Measurements from ENCODE around the gene MED13. TPM values are rescaled to one million over a fixed set of nuclear protein-coding genes. Genes with fewer than 3 reads are reported as not detected.

The MED13 gene
- total RNA-seq, 1 experiment from 2014 or later, result 77.6 TPM

DNA sequence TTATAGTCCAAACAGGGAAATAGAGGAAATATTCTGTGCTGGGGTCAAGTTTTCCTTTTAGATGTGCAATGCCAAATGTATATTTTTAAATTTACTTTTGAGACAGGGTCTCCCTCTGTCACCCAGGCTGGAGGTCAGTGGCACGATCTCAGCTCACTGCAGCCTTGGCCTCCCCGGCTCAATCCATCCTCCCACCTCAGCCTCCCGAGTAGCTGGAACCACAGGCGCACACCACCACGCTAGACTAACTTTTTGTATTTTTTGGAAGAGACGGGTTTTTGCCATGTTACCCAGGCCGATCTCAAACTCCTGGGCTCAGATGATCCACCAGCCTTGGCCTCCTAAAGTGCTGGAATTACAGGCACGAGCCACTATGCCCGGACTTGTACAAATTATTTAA, 25.8 kb upstream of the MED13 start:
- Mint-ChIP-seq H3K27me3 (ENCODE audit: insufficient read depth, unreplicated experiment) (no peaks in the 10 kb centered on the region), H3K9me3 (ENCODE audit: unreplicated experiment) (no peaks in the 10 kb centered on the region), H3K36me3 (ENCODE audit: insufficient read depth, unreplicated experiment) (no peaks in the 10 kb centered on the region), H3K4me3 (ENCODE audit: unreplicated experiment) (no peak overlapping the region), H3K27ac (ENCODE audit: unreplicated experiment) (no peak overlapping the region), H3K4me1 (ENCODE audit: low read depth, unreplicated experiment) (peaks cover 14% of the 10 kb centered on the region)
- ChIA-PET CTCF (interaction anchor here (1.1 to 1.4 kb wide), 2 partner anchors 19 to 25 kb away, joined by 4 to 8 read pairs; no protein-coding TSS in a partner anchor), POLR2A (no interaction called here)
- no peak for DNase-seq
- peaks cover 12% of the 10 kb centered on the region for H3K4me1 ChIP-seq
- H3K9me3 ChIP-seq, result no peaks in the 10 kb centered on the region
- intact Hi-C loops (cut with micrococcal nuclease; ENCODE audit: unreplicated experiment), result no loop called here
- TF ChIP-seq, protein P1, sequence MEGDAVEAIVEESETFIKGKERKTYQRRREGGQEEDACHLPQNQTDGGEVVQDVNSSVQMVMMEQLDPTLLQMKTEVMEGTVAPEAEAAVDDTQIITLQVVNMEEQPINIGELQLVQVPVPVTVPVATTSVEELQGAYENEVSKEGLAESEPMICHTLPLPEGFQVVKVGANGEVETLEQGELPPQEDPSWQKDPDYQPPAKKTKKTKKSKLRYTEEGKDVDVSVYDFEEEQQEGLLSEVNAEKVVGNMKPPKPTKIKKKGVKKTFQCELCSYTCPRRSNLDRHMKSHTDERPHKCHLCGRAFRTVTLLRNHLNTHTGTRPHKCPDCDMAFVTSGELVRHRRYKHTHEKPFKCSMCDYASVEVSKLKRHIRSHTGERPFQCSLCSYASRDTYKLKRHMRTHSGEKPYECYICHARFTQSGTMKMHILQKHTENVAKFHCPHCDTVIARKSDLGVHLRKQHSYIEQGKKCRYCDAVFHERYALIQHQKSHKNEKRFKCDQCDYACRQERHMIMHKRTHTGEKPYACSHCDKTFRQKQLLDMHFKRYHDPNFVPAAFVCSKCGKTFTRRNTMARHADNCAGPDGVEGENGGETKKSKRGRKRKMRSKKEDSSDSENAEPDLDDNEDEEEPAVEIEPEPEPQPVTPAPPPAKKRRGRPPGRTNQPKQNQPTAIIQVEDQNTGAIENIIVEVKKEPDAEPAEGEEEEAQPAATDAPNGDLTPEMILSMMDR (IDR thresholded peaks at IDR 0.05; ENCODE audit: insufficient read depth in 1 of 2, low read depth in 1 of 2, low read length in 1 of 2, severe bottlenecking in 1 of 2, unreplicated experiment in 1 of 2), result no peak
- H3K4me3 ChIP-seq (ENCODE audit: low read depth, low read length), result no peak overlapping the region
- H3K27me3 ChIP-seq (replicated peaks; ENCODE audit: control insufficient read depth, insufficient read depth, low read length), result no peaks in the 10 kb centered on the region
- no TSS peak for BruUV-seq (replicated peaks)
- no peaks in the 10 kb centered on the region for H3K36me3 ChIP-seq (ENCODE audit: control insufficient read depth, insufficient read depth, low read length)

DNA sequence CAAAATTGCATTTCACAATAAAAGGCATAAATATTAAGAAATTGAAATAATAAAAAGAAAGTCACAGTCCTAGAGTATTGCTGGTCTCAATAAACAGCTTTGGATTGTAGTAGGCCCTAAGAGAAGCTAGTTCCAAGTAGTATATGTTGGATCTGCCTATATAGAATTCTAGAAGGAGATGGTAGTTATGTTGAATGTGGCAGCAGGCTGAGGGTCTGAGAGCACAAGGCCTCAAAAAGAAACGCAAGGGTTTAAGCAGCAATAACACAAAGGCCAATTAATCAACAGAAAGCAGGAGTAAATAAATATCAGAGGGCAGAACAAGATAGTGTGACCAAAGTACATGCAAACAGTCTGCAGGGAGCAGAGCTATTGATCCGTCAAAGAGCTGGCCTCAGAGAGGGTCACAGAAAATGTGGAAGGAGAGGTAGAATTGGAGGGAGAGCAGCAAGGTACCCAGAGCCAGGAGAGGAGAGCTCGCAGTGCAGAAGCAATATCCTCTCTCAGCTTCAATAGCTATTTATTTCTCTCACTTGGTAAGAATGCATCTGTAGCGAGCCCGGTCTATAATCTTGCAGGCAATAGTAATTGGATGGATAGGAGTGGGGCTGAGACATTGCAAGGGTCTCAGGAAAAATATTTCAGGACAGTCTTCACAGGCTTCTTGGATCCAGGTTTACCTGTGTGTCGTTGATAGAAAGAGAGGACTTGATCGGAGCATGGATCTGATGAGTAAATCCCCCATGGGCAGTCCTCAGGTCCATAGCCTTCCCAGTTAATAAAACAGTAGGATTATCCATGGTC, 25.1 kb upstream of the MED13 start:
- TF ChIP-seq, protein P1 (IDR thresholded peaks at IDR 0.05; ENCODE audit: insufficient read depth in 1 of 2, low read depth in 1 of 2, low read length in 1 of 2, severe bottlenecking in 1 of 2, unreplicated experiment in 1 of 2), result no peak
- DNase-seq, result no peak
- BruUV-seq (replicated peaks), result no TSS peak
- Histone ChIP-seq H3K4me1 (peaks cover 16% of the 10 kb centered on the region), H3K9me3 (no peaks in the 10 kb centered on the region), H3K4me3 (ENCODE audit: low read depth, low read length) (no peak overlapping the region), H3K27me3 (replicated peaks; ENCODE audit: control insufficient read depth, insufficient read depth, low read length) (no peaks in the 10 kb centered on the region), H3K36me3 (ENCODE audit: control insufficient read depth, insufficient read depth, low read length) (no peaks in the 10 kb centered on the region)
- H3K9me3 Mint-ChIP-seq (ENCODE audit: unreplicated experiment), result no peaks in the 10 kb centered on the region
- no peaks in the 10 kb centered on the region for H3K36me3 Mint-ChIP-seq (ENCODE audit: insufficient read depth, unreplicated experiment)
- no peaks in the 10 kb centered on the region for H3K27me3 Mint-ChIP-seq (ENCODE audit: insufficient read depth, unreplicated experiment)
- no peak overlapping the region for H3K4me3 Mint-ChIP-seq (ENCODE audit: unreplicated experiment)
- peaks cover 17% of the 10 kb centered on the region for H3K4me1 Mint-ChIP-seq (ENCODE audit: low read depth, unreplicated experiment)
- intact Hi-C loops (cut with micrococcal nuclease; ENCODE audit: unreplicated experiment), result no loop called here
- H3K27ac Mint-ChIP-seq (ENCODE audit: unreplicated experiment), result no peak overlapping the region
- POLR2A ChIA-PET, result no interaction called here
- CTCF ChIA-PET, result interaction anchor here (1.1 to 1.4 kb wide), 2 partner anchors 19 to 24 kb away, joined by 4 to 8 read pairs; no protein-coding TSS in a partner anchor

DNA sequence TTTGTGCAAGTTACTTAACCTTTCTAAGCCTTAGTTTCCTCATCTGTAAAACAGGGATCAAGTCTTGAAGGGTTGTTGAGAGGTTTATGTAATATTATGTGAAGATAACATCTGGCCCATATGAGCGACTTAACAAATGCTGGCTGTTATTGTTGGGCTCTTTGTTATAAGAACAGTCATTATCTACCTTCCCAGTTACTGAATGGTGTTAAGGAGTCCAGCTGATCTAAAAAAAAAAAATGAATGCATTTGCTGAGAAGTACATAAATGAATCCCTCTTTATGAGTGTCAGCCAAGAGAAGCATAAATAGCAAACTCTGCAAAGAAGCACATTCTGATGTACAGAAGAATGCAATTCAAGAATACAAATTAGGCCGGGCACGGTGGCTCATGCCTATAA, 24.3 kb upstream of the MED13 start:
- Mint-ChIP-seq H3K4me1 (ENCODE audit: low read depth, unreplicated experiment) (peaks cover 17% of the 10 kb centered on the region), H3K4me3 (ENCODE audit: unreplicated experiment) (no peak overlapping the region), H3K36me3 (ENCODE audit: insufficient read depth, unreplicated experiment) (no peaks in the 10 kb centered on the region), H3K9me3 (ENCODE audit: unreplicated experiment) (no peaks in the 10 kb centered on the region), H3K27me3 (ENCODE audit: insufficient read depth, unreplicated experiment) (no peaks in the 10 kb centered on the region), H3K27ac (ENCODE audit: unreplicated experiment) (no peak overlapping the region)
- TF ChIP-seq, protein P1 (IDR thresholded peaks at IDR 0.05; ENCODE audit: insufficient read depth in 1 of 2, low read depth in 1 of 2, low read length in 1 of 2, severe bottlenecking in 1 of 2, unreplicated experiment in 1 of 2), result no peak
- Histone ChIP-seq H3K4me1 (peaks cover 16% of the 10 kb centered on the region), H3K4me3 (ENCODE audit: low read depth, low read length) (no peak overlapping the region), H3K27me3 (replicated peaks; ENCODE audit: control insufficient read depth, insufficient read depth, low read length) (no peaks in the 10 kb centered on the region), H3K36me3 (ENCODE audit: control insufficient read depth, insufficient read depth, low read length) (no peaks in the 10 kb centered on the region), H3K9me3 (no peaks in the 10 kb centered on the region)
- ChIA-PET CTCF (interaction anchor here (1.4 kb wide), 1 partner anchor 24 kb away, joined by 4 read pairs; no protein-coding TSS in a partner anchor), POLR2A (no interaction called here)
- no peak for DNase-seq
- no TSS peak for BruUV-seq (replicated peaks)
- intact Hi-C loops (cut with micrococcal nuclease; ENCODE audit: unreplicated experiment), result no loop called here

Measured in Caco-2 (cell line).